OCI-LY3 (cell line): ENCODE data around the gene NR0B2.
A peak's percentile ranks its signal among the peaks of the same experiment; 100 is the strongest.
"Not testable (repeated sequence)": the region's sequence is repeated elsewhere in the genome, so short reads cannot be mapped to it uniquely, and the experiment has no call there.

Source experiments
- H2AFZ ChIP-seq: fragments of 200-600, 300-600 bp; shearing (Covaris generic); 2 replicates; pipeline ENCODE4 v1.6.0; 2014; ENCODE audit warnings: antibody characterized with exemption, low read depth, low read length
- H3K27ac ChIP-seq: fragments of 200-600, 300-600 bp; sonication (generic); 2 replicates; pipeline ENCODE4 v1.5.1; 2014; ENCODE audit warnings: mild to moderate bottlenecking, low read length, moderate library complexity, mixed read lengths
- H3K27me3 ChIP-seq: fragments of 200-600, 300-600 bp; sonication (generic); 2 replicates; pipeline ENCODE4 v1.6.1; 2014; ENCODE audit warnings: low read depth, low read length, mixed read lengths
- H3K36me3 ChIP-seq: fragments of 200-600, 300-600 bp; sonication (generic); replicated peaks from 2 replicates; pipeline ENCODE3; 2014; ENCODE audit warnings: low read depth, low read length, mixed read lengths
- H3K4me1 ChIP-seq: fragments of 300-600, 200-600 bp; sonication (generic); 2 replicates; pipeline ENCODE4 v1.6.1; 2014; ENCODE audit warnings: low read length, mixed read lengths
- H3K4me2 ChIP-seq: fragments of 200-600, 300-600 bp; sonication (generic); 2 replicates; pipeline ENCODE4 v1.6.1; 2014; ENCODE audit warnings: low read length, mixed read lengths
- H3K4me3 ChIP-seq: fragments of 300-600, 200-600 bp; sonication (generic); 2 replicates; pipeline ENCODE4 v1.5.1; 2014; ENCODE audit warnings: antibody characterized with exemption, mild to moderate bottlenecking, low read length, moderate library complexity
- H3K79me2 ChIP-seq: fragments of 300-600, 200-600 bp; shearing (Covaris generic); 2 replicates; pipeline ENCODE4 v1.6.1; 2014; ENCODE audit warnings: mild to moderate bottlenecking, low read length, mixed read lengths
- H3K9ac ChIP-seq: fragments of 300-600, 200-600 bp; shearing (Covaris generic); 2 replicates; pipeline ENCODE4 v1.6.0; 2014; ENCODE audit warnings: mild to moderate bottlenecking, low read length, moderate library complexity
- H3K9me3 ChIP-seq: fragments of 200-600, 300-600 bp; shearing (Covaris generic); 2 replicates; pipeline ENCODE4 v1.6.1; 2014; ENCODE audit warnings: low read length, mixed read lengths; ENCODE audit not compliant: insufficient read depth
- H4K20me1 ChIP-seq: fragments of 200-600, 300-600 bp; sonication (generic); 2 replicates; pipeline ENCODE4 v1.6.1; 2016; ENCODE audit warnings: low read length, mixed read lengths; ENCODE audit not compliant: insufficient read depth
- EZH2phosphoT487 ChIP-seq: fragments of 200-600 bp; shearing (Covaris generic); IDR thresholded peaks from 2 replicates; pipeline ENCODE4 v1.6.1; 2018; ENCODE audit warnings: antibody characterized with exemption, mixed run types, low read depth
- TF ChIP-seq, protein P1 (sequence below): fragments of 200-600, 300-600 bp; sonication (generic); IDR thresholded peaks from 2 replicates; pipeline ENCODE4 v1.5.1; 2014; ENCODE audit warnings: antibody characterized with exemption, low read length, low read depth

NR0B2 gene

DNA sequence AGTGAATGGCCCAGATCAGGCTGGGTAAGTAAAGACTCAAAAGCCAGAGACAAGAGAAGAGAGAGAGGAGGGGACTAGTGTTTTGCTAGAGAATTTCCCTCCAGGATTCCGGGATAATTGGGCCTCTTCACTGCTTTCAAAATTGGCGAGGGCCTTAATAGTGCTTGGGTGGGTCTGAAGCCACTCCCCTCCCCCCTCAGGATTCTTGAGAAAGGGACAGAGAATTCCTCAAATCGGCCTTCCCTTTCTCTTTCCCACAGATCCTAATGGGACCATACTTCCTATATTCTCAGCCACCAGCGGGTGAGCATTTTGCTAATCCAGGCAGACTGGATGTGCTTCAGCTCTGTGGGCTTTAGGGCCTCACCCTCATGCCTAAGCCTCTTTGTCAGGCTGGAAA lies 38.9 kb downstream of the NR0B2 start:
- peaks cover 9% of the 10 kb centered on the region for H3K36me3 ChIP-seq
- no peaks in the 10 kb centered on the region for H3K27me3 ChIP-seq
- 0 out of 2 replicates have a peak, but pooled peaks cover 4% of the 10 kb centered on the region for H3K4me1 ChIP-seq
- no peak overlapping the region for H3K4me3 ChIP-seq
- H3K27ac ChIP-seq, result no peak overlapping the region
- no peaks in the 10 kb centered on the region for H3K79me2 ChIP-seq
- H3K9ac ChIP-seq, result no peak overlapping the region
- no peak overlapping the region for H3K4me2 ChIP-seq
- no peaks in the 10 kb centered on the region for H3K9me3 ChIP-seq
- TF ChIP-seq, protein P1, sequence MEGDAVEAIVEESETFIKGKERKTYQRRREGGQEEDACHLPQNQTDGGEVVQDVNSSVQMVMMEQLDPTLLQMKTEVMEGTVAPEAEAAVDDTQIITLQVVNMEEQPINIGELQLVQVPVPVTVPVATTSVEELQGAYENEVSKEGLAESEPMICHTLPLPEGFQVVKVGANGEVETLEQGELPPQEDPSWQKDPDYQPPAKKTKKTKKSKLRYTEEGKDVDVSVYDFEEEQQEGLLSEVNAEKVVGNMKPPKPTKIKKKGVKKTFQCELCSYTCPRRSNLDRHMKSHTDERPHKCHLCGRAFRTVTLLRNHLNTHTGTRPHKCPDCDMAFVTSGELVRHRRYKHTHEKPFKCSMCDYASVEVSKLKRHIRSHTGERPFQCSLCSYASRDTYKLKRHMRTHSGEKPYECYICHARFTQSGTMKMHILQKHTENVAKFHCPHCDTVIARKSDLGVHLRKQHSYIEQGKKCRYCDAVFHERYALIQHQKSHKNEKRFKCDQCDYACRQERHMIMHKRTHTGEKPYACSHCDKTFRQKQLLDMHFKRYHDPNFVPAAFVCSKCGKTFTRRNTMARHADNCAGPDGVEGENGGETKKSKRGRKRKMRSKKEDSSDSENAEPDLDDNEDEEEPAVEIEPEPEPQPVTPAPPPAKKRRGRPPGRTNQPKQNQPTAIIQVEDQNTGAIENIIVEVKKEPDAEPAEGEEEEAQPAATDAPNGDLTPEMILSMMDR, result no peak
- TF ChIP-seq EZH2phosphoT487, result no peak
- H4K20me1 ChIP-seq, result no peaks in the 10 kb centered on the region
- H2AFZ ChIP-seq, result no peak overlapping the region

DNA sequence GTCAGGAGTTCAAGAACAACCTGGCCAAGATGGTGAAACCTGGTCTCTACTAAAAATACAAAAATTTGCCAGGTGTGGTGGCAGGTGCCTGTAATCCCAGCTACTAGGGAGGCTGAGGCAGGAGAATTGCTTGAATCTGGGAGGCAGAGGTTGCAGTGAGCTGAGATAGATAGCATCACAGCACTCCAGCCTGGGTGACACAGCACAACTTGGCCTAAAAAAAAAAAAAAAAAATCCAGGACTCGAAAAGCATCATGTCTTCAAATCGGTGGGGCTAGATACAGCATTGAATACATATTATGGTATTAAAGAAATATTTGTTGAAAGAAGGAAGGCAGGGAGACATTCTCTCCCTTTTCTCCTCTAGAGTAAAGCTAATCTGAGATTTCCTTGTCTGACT lies 40.7 kb downstream of the NR0B2 start:
- H4K20me1 ChIP-seq, H3K4me3 ChIP-seq, H3K4me1 ChIP-seq, H3K9ac ChIP-seq, H3K4me2 ChIP-seq, H2AFZ ChIP-seq, H3K9me3 ChIP-seq, H3K27ac ChIP-seq, H3K27me3 ChIP-seq, H3K79me2 ChIP-seq, H3K36me3 ChIP-seq: not testable (repeated sequence)

DNA sequence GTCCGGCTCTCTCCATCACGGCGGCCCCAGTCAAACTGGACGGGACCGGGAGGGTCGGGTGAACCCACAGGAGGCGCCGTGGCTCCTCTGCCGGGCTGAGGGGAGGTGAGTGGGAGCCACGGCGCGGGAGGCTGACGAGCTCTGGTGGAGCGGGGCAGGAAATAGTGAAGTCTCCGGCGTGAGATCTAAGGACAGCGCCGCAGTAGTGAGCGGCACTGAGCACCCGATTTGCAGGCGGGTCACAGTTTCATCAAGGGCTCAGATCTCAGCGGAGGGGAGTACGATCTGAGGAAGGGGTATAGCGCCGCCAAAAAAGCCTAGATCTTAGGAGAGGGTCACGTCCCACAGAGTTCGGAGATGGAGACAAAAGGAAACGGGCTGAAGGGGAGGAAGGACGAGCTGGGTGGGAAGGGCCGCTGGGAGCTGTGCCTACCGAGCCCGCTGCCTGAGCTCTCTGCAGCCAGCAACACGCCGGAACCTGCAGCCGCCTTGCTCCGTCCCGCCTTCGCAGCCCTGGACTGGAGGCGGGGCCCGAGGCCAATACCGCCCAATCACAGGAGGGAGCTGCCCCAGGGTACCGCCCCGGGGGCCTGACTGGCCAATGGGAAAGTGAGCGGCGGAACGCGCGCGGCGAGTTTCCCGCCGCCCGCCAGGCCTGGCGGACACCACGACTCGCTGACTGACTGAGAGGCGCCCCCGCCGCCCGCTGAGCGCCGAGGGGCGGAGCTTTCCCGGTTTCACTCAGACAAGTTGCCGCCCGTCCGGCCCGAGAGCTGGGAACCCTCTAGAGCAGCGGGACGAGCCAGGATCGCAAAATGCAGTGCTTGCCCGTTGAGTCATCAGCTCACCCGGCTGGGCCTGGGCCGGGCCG lies 48.9 kb downstream of the NR0B2 start:
- Histone ChIP-seq H3K9ac (peak overlapping the region; percentile 100), H3K4me3 (peak overlapping the region; percentile 95), H3K36me3 (no peaks in the 10 kb centered on the region), H3K27ac (peak overlapping the region; percentile 98), H3K4me1 (peaks cover 10% of the 10 kb centered on the region; the same call in 1 of the 2 replicates), H3K9me3 (no peaks in the 10 kb centered on the region), H3K4me2 (peak overlapping the region; percentile 98), H3K79me2 (no peaks in the 10 kb centered on the region), H4K20me1 (no peaks in the 10 kb centered on the region), H3K27me3 (no peaks in the 10 kb centered on the region), H2AFZ (no peak overlapping the region)
- no peak for TF ChIP-seq EZH2phosphoT487
- TF ChIP-seq, protein P1, result no peak

DNA sequence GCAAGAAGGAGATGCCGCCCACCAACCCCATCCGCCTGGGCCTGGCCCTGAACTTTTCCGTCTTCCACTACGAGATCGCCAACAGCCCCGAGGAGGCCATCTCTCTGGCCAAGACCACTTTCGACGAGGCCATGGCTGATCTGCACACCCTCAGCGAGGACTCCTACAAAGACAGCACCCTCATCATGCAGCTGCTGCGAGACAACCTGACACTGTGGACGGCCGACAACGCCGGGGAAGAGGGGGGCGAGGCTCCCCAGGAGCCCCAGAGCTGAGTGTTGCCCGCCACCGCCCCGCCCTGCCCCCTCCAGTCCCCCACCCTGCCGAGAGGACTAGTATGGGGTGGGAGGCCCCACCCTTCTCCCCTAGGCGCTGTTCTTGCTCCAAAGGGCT lies 50.1 kb downstream of the NR0B2 start:
- Histone ChIP-seq H3K27me3 (no peaks in the 10 kb centered on the region), H3K4me1 (peaks cover 10% of the 10 kb centered on the region; the same call in 1 of the 2 replicates), H3K4me3 (peak overlapping the region; percentile 95), H4K20me1 (no peaks in the 10 kb centered on the region), H3K9me3 (no peaks in the 10 kb centered on the region), H3K79me2 (no peaks in the 10 kb centered on the region), H3K9ac (peak overlapping the region; percentile 94), H3K27ac (no peak overlapping the region), H3K36me3 (no peaks in the 10 kb centered on the region), H2AFZ (no peak overlapping the region), H3K4me2 (peak overlapping the region; percentile 87)
- TF ChIP-seq, protein P1, result no peak
- TF ChIP-seq EZH2phosphoT487, result no peak
